ENCODE data around the gene FBXO9. TPM values are rescaled to one million over a fixed set of nuclear protein-coding genes. Genes with fewer than 3 reads are reported as not detected.

The FBXO9 gene
- total and polyA plus RNA-seq, 10 of the 15 experiments (the other 5 are each of a cell fraction or from before 2014, with no cell fraction given) = 9.9 to 68.9 (median 31.3) TPM

DNA sequence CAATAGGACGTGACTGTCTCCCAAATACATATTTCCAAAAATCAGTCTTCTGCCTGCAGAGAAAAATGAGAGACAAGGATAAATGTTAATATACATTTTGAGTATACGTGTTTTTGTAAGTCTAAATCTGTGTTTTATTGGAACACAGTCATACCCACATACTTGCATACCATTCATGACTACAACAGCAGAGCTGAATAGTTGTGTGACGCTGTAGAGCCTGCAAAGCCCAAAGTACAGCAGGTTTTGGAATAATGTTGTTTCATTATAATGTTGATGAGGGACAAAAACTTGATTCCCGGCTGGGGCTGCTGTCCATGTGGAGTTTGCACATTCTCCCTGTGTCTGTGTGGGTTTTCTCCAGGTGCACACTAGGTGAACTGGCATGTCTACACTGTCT, 23.8 kb upstream of the FBXO9 start (continued):
- TF ChIP-seq, protein P1, sequence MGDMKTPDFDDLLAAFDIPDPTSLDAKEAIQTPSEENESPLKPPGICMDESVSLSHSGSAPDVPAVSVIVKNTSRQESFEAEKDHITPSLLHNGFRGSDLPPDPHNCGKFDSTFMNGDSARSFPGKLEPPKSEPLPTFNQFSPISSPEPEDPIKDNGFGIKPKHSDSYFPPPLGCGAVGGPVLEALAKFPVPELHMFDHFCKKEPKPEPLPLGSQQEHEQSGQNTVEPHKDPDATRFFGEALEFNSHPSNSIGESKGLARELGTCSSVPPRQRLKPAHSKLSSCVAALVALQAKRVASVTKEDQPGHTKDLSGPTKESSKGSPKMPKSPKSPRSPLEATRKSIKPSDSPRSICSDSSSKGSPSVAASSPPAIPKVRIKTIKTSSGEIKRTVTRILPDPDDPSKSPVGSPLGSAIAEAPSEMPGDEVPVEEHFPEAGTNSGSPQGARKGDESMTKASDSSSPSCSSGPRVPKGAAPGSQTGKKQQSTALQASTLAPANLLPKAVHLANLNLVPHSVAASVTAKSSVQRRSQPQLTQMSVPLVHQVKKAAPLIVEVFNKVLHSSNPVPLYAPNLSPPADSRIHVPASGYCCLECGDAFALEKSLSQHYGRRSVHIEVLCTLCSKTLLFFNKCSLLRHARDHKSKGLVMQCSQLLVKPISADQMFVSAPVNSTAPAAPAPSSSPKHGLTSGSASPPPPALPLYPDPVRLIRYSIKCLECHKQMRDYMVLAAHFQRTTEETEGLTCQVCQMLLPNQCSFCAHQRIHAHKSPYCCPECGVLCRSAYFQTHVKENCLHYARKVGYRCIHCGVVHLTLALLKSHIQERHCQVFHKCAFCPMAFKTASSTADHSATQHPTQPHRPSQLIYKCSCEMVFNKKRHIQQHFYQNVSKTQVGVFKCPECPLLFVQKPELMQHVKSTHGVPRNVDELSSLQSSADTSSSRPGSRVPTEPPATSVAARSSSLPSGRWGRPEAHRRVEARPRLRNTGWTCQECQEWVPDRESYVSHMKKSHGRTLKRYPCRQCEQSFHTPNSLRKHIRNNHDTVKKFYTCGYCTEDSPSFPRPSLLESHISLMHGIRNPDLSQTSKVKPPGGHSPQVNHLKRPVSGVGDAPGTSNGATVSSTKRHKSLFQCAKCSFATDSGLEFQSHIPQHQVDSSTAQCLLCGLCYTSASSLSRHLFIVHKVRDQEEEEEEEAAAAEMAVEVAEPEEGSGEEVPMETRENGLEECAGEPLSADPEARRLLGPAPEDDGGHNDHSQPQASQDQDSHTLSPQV (IDR thresholded peaks at IDR 0.05) = no peak
- TF ChIP-seq TCF3 (IDR thresholded peaks at IDR 0.05; ENCODE audit: borderline replicate concordance, insufficient read depth, low read depth, low read length) (no peak), SIX5 (IDR thresholded peaks at IDR 0.05; ENCODE audit: low read depth, low read length, severe bottlenecking) (no peak), GATAD2B (conservative IDR thresholded peaks at IDR 0.05; ENCODE audit: low read depth) (no peak), HDAC6 (IDR thresholded peaks at IDR 0.05; ENCODE audit: unreplicated experiment) (no peak), MXI1 (IDR thresholded peaks at IDR 0.05; ENCODE audit: low read depth, low read length) (no peak), ESRRA (IDR thresholded peaks at IDR 0.05; ENCODE audit: low read length) (no peak), CEBPB (IDR thresholded peaks at IDR 0.05; ENCODE audit: borderline replicate concordance in 1 of 2, low read depth in 2 of 2, low read length in 2 of 2) (no peak), ZSCAN29 (IDR thresholded peaks at IDR 0.05) (no peak), EZH2 (IDR thresholded peaks at IDR 0.05; ENCODE audit: borderline replicate concordance, control insufficient read depth, low read depth, low read length) (no peak), FOXK2 (IDR thresholded peaks at IDR 0.05) (no peak)
